ENCODE data around the gene ANKUB1. TPM values are rescaled to one million over a fixed set of nuclear protein-coding genes. Genes with fewer than 3 reads are reported as not detected.
"Not testable (repeated sequence)": the region's sequence is repeated elsewhere in the genome, so short reads cannot be mapped to it uniquely, and the experiment has no call there.

Gene ANKUB1, protein sequence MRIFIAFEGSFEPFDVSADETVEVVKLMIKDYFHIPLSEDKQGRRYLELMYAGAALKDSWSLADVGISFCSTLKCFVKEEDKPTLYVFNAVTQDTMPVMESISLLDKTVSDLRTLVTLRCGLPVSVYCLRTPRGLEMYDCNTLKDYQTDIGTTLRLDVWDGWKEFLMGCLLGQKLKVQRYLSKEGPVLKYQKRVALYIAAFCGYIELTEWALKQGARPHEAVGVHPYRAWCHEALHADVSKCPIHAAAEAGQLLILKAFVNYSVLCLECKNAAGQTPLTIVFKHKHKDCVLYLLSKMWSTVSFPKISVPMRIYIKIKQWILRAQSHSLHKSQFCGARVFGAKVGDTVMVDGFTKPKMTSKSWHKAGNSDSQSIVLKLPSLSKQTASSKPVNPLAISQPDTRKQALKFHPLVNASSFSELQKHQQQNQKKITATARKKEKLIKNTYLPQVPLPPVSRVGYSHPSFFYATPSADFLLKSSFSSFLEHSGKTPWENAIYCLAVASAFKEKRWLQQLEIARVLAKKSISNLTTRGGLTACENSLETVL
- total RNA-seq: under 1 TPM in 1 of 4 donors, not detected in 3; 0.13 TPM

DNA sequence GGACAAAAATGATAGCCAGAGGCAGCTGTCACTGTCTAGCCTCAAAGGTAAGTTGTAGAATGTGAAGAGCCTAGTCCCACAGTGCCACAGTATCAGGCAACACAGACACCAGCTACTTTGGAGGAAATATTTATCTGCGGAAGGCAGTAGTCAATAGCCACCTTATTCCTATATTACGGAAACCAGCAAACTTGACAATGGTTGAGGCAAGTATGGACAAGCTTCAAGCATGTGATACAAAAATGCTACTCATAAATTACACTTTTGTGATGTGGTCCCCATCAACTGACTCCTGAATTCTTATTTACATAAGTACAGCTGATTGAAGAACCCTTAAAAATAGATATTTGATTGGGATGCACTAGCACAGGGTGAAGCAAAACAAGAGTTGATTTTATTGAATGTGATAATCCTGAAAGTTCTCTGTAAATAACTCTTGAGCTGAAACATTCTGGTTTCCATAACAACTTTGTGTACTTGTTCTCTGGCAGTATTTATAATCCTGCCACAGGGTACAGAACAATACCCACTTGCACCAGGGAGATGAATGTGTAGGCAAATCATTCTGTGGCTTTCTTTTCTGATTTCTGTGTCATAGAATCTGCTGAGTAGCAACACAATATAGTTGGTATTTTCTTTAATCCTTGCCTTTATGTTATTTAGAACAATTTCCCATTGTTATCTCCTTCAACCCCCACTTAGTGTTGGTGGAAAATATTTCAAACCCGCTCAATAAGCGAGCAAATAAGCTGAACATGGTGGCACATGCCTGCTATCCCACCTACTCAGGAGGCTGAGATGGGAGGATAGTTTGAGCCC is at the start of gene ANKUB1:
ANKUB1 (minus strand) TSS at position 103 of the 819 bp plus-strand sequence. CDS start 188 bp downstream, outside the sequence.
- TF ChIP-seq POLR2A (IDR thresholded peaks at IDR 0.05; ENCODE audit: low read depth) (no peak), EP300 (IDR thresholded peaks at IDR 0.05) (no peak), POLR2AphosphoS5 (IDR thresholded peaks at IDR 0.05) (no peak)
- TF ChIP-seq, protein P1, sequence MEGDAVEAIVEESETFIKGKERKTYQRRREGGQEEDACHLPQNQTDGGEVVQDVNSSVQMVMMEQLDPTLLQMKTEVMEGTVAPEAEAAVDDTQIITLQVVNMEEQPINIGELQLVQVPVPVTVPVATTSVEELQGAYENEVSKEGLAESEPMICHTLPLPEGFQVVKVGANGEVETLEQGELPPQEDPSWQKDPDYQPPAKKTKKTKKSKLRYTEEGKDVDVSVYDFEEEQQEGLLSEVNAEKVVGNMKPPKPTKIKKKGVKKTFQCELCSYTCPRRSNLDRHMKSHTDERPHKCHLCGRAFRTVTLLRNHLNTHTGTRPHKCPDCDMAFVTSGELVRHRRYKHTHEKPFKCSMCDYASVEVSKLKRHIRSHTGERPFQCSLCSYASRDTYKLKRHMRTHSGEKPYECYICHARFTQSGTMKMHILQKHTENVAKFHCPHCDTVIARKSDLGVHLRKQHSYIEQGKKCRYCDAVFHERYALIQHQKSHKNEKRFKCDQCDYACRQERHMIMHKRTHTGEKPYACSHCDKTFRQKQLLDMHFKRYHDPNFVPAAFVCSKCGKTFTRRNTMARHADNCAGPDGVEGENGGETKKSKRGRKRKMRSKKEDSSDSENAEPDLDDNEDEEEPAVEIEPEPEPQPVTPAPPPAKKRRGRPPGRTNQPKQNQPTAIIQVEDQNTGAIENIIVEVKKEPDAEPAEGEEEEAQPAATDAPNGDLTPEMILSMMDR (IDR thresholded peaks at IDR 0.05): no peak
- intact Hi-C loops (cut with DNase I): no loop called here
- Histone ChIP-seq H3K4me1 (no peaks in the 10 kb centered on the region), H3K27ac (replicated peaks in 1 of 4) (no peak within 1 kb of the TSS), H3K9me3 (no peaks in the 10 kb centered on the region), H3K36me3 (no peaks in the 10 kb centered on the region), H3K27me3 (no peaks in the 10 kb centered on the region), H3K4me3 (no peak within 1 kb of the TSS)
- 94% methylated on average over 4 of the region's 4 CpGs for WGBS
- no peak for DNase-seq (ENCODE audit: extremely low spot score)

DNA sequence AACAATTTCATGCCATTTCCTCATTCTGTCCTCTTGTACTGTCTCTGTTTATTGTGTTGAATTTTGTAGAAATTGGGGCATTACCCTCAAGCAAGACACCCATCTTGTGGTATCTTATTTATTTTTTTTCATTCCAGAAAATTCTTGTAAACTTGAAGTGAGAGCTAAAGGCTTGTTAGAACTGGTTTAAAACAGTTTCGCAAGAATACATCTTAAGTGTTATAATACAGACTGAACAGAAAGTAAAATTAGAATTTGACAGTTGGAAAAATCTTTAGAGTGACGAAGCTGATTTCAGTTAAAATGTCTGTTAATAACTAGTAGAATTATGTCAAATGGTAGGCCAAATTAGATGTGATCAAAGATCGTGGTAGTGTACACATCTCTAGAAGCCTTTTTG is 47.5 kb upstream of the ANKUB1 start:
- Histone ChIP-seq H3K27me3 (no peaks in the 10 kb centered on the region), H3K4me3 (no peak overlapping the region), H3K4me1 (peaks cover 12 to 31% (median 22%) of the 10 kb centered on the region in 4 donors), H3K9me3 (peaks cover 0 to 4% (median 0%) of the 10 kb centered on the region in 4 donors), H3K27ac (replicated peaks in 1 of 4) (no peak overlapping the region), H3K36me3 (no peaks in the 10 kb centered on the region)
- 96% methylated on average over 3 of the region's 3 CpGs for WGBS
- DNase-seq (ENCODE audit: extremely low spot score): no peak
- TF ChIP-seq, protein P1 (IDR thresholded peaks at IDR 0.05): no peak
- TF ChIP-seq EP300 (IDR thresholded peaks at IDR 0.05) (no peak), POLR2A (IDR thresholded peaks at IDR 0.05; ENCODE audit: low read depth) (no peak), POLR2AphosphoS5 (IDR thresholded peaks at IDR 0.05) (no peak)
- intact Hi-C loops (cut with DNase I): no loop called here

DNA sequence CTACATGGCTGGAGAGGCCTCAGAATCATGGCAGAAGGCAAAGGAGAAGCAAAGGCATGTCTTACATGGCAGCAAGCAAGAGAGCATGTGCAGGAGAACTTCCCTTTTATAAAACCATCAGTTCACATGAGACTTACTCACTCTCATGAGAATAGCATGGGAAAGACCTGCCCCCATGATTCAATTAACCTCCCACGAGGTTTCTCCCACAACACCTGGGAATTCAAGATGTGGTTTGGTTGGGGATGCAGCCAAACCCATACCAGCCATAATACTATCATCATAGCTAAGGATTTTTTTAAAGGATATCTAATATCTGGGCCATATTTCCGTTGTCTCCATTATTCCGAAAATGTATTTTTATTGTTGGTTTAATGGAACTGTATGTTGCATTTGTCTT is 47.1 kb upstream of the ANKUB1 start:
- H3K4me3 ChIP-seq; DNase-seq (ENCODE audit: extremely low spot score); intact Hi-C loops (cut with DNase I); H3K9me3 ChIP-seq; H3K27ac ChIP-seq (replicated peaks in 1 of 4); H3K36me3 ChIP-seq; H3K27me3 ChIP-seq: not testable (repeated sequence)
- 95% methylated on average over 3 of the region's 3 CpGs for WGBS
- H3K4me1 ChIP-seq: peaks cover 10 to 28% (median 20%) of the 10 kb centered on the region in 4 donors

DNA sequence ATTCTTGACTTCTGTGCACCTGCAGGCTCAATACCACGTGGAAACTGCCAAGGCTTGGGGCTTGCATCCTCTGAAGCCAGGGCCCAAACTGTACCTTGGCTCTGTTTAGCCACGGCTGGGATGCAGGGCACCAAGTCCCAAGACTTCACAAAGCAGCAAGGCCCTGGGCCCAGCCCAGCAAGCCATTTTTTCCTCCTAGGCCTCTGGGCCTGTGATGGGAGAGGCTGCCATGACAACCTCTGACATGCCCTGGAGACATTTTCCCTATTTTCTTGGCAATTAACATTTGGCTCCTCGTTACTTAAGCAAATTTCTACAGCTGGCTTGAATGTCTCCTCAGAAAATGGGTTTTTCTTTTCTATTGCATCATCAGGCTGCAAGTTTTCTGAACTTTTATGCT is 46.1 kb upstream of the ANKUB1 start:
- 78% methylated on average over 3 of the region's 3 CpGs for WGBS
- DNase-seq (ENCODE audit: extremely low spot score); H3K36me3 ChIP-seq; intact Hi-C loops (cut with DNase I); H3K27ac ChIP-seq (replicated peaks in 1 of 4); H3K27me3 ChIP-seq; H3K9me3 ChIP-seq; H3K4me3 ChIP-seq: not testable (repeated sequence)
- peaks cover 5 to 24% (median 14%) of the 10 kb centered on the region in 4 donors for H3K4me1 ChIP-seq

DNA sequence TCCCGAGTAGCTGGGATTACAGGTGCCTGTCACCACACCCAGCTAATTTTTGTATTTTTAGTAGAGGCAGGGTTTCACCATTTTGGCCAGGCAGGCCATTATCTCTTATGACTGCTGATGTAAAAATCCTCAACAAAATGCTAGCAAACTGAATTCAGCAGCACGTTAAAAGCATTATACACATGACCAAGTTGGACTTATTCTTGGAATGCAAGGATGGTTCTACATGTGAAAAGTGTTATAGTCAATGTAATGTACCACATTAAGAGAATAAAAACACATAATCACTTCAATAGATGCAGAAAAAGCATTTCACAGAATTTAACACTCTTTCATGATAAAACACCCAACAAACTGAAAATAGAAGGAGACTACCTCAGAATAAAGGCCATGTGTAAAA is 40.9 kb upstream of the ANKUB1 start:
- Histone ChIP-seq H3K36me3 (no peaks in the 10 kb centered on the region), H3K4me1 (peaks cover 0 to 24% (median 14%) of the 10 kb centered on the region in 4 donors), H3K27me3 (no peaks in the 10 kb centered on the region), H3K9me3 (peaks cover 0 to 18% (median 5%) of the 10 kb centered on the region in 4 donors), H3K27ac (replicated peaks in 1 of 4) (no peak overlapping the region), H3K4me3 (no peak overlapping the region)
- no peak for TF ChIP-seq EP300 (IDR thresholded peaks at IDR 0.05)
- intact Hi-C loops (cut with DNase I): no loop called here
- WGBS: 94% methylated on average over 2 of the region's 2 CpGs
- no peak for DNase-seq (ENCODE audit: extremely low spot score)

DNA sequence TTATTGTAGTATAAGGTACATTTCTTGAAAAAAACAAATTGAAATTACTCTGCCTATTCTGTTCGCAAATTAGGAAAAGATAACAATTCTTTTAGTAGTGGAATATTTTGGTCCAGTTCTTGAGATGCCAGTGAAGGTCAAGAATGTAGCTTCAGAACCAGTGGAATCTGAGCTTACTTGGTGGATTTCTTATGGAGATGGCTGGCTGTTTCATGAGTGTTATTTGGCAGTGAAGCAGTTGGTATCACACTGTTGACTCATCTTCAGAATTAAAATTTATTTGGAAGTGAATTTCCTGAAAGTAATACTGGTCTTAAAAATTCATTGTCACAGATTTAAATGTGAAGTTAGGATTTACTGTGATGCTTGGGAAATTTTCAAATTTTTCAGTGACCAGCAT is 39.7 kb upstream of the ANKUB1 start:
- intact Hi-C loops (cut with DNase I): no loop called here
- TF ChIP-seq EP300 (IDR thresholded peaks at IDR 0.05): no peak
- no peak for TF ChIP-seq POLR2A (IDR thresholded peaks at IDR 0.05; ENCODE audit: low read depth)
- no peak for TF ChIP-seq POLR2AphosphoS5 (IDR thresholded peaks at IDR 0.05)
- TF ChIP-seq, protein P1 (IDR thresholded peaks at IDR 0.05): no peak
- 90% methylated on average over 1 of the region's 1 CpG for WGBS
- Histone ChIP-seq H3K4me3 (no peak overlapping the region), H3K4me1 (peaks cover 0 to 25% (median 19%) of the 10 kb centered on the region in 4 donors), H3K27ac (replicated peaks in 1 of 4) (no peak overlapping the region), H3K27me3 (no peaks in the 10 kb centered on the region), H3K36me3 (no peaks in the 10 kb centered on the region), H3K9me3 (peaks cover 0 to 16% (median 5%) of the 10 kb centered on the region in 4 donors)
- DNase-seq (ENCODE audit: extremely low spot score): no peak
